ENCODE measurements around the gene SLC18B1.

The SLC18B1 gene

GRCh38 chr6:132741281-132741680 is 57.2 kb downstream of the SLC18B1 start:
- DNase-seq, result no peak

- no peak for DNase-seq
Observed at GRCh38 chr6:132736239-132736638, 62.2 kb downstream of the SLC18B1 start.

- no peak for DNase-seq
Observed at GRCh38 chr6:132734694-132735236, 63.7 kb downstream of the SLC18B1 start.

- no peak for DNase-seq
Observed at GRCh38 chr6:132733814-132734213, 64.6 kb downstream of the SLC18B1 start.

- DNase-seq, result no peak
Observed at GRCh38 chr6:132733283-132733682, 65.2 kb downstream of the SLC18B1 start.

GRCh38 chr6:132731086-132731485 is 67.4 kb downstream of the SLC18B1 start:
- DNase-seq, result no peak

- no peak for DNase-seq
Observed at GRCh38 chr6:132730560-132730959, 67.9 kb downstream of the SLC18B1 start.

GRCh38 chr6:132728616-132729015 is 69.8 kb downstream of the SLC18B1 start:
- DNase-seq, result no peak

- no peak for DNase-seq
Observed at GRCh38 chr6:132726608-132726975, 71.8 kb downstream of the SLC18B1 start.

GRCh38 chr6:132725947-132726607 is 72.4 kb downstream of the SLC18B1 start:
- DNase-seq, result no peak

- no peak for DNase-seq
Observed at GRCh38 chr6:132725471-132725870, 73.0 kb downstream of the SLC18B1 start.

- no peak for DNase-seq
Observed at GRCh38 chr6:132719736-132720448, 78.5 kb downstream of the SLC18B1 start.
